Activated CD4-positive, alpha-beta memory T cell treated with anti-CD3 and anti-CD28 coated beads, Interleukin-2, amount 10 ng/mL, durations not matched to agents 7 days and 5 days (primary cell): Measurements from ENCODE around the gene PRMT2. TPM values are rescaled to one million over a fixed set of nuclear protein-coding genes. Genes with fewer than 3 reads are reported as not detected.

ENCODE experiments used
- CTCF ChIA-PET: fragments of 350-600 bp; sonication (Branson Sonifier 250); formaldehyde crosslinking; loops from one replicate; lab custom pipeline; 2021; ENCODE audit warnings: antibody characterized with exemption, inconsistent platforms; lab: Charles Lee
- POLR2A ChIA-PET: fragments of 350-600 bp; sonication (Branson Sonifier 250); formaldehyde crosslinking; loops from one replicate; lab custom pipeline; 2021; ENCODE audit warnings: antibody characterized with exemption; lab: Charles Lee
- DNase-seq: peaks from one replicate; pipeline ENCODE4 v3.0.0-alpha.2; 2020
- H3K27ac Mint-ChIP-seq: one replicate; pipeline ENCODE4 v1.8.0; 2021; ENCODE audit warnings: mild to moderate bottlenecking, mixed read lengths
- H3K27me3 Mint-ChIP-seq: one replicate; pipeline ENCODE4 v1.8.0; 2021; ENCODE audit warnings: mixed read lengths
- H3K36me3 Mint-ChIP-seq: one replicate; pipeline ENCODE4 v1.8.0; 2021; ENCODE audit warnings: low read depth, mixed read lengths
- H3K4me1 Mint-ChIP-seq: one replicate; pipeline ENCODE4 v1.8.0; 2021; ENCODE audit warnings: mixed read lengths
- H3K4me3 Mint-ChIP-seq: one replicate; pipeline ENCODE4 v1.8.0; 2021; ENCODE audit warnings: mild to moderate bottlenecking, mixed read lengths
- H3K9me3 Mint-ChIP-seq: one replicate; pipeline ENCODE4 v1.8.0; 2021; ENCODE audit warnings: mixed read lengths
- total RNA-seq, 2 experiments: library from RNA; stranded (reverse); gene quantifications; one replicate each; pipeline ENCODE4 v1.2.3, GENCODE V29; 2021

PRMT2 gene
- total RNA-seq, 2 experiments from 2014 or later = 97.3 to 102 TPM

- CTCF ChIA-PET = interaction anchor here (0.6 to 1.4 kb wide), 3 partner anchors 9 to 135 kb away, joined by 3 to 6 read pairs (median 4); no protein-coding TSS in a partner anchor
- peak overlapping the region; percentile 89 for H3K4me3 Mint-ChIP-seq
- H3K9me3 Mint-ChIP-seq = peaks cover 2% of the 10 kb centered on the region
- H3K27ac Mint-ChIP-seq = peak overlapping the region; percentile 83
- H3K36me3 Mint-ChIP-seq = peaks cover 40% of the 10 kb centered on the region
- DNase-seq = no peak
- H3K27me3 Mint-ChIP-seq = peaks cover 4% of the 10 kb centered on the region
- POLR2A ChIA-PET = interaction anchor here (0.7 to 5.4 kb wide), 24 partner anchors 8 to 493 kb away, joined by 3 to 52 read pairs (median 6); partner anchors contain the start of genes DIP2A and S100B
- peaks cover 61% of the 10 kb centered on the region for H3K4me1 Mint-ChIP-seq
Measured at GRCh38 chr21:46636181-46636512, 673 bp downstream of the PRMT2 start.

DNA sequence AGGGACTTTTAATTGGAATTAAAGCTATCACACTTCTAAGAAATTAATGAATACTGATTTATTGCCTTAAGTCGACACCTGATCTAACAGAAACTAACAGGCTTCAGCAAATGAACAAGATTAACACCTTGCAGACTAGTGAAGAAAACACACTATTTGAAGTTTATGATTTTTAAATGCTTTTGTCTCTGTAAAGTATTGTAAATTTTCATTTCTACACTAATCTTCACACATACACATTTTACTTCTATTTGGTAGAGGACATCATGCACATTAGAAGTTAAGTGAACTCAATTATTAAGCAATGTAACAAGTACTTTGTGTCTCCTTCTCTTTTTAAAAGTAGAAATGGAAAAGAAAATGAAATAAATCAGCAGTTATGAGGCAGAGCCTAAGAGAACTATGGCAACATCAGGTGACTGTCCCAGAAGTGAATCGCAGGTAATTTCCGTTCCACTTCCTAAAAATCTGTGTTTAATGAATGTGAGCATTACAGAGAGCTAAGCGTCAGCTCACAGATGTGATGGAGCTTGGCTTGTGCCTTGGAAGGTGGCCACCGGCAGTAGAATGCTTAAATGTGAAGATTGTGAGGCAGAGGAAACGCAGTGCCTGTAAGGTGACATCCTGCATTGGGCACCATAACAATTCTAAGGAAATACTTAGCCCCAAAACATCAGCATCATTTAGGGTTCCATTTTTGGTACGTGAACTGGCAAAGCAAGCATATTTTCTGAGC, 1.2 kb downstream of the PRMT2 start:
- DNase-seq = no peak
- H3K9me3 Mint-ChIP-seq = peaks cover 2% of the 10 kb centered on the region
- H3K4me1 Mint-ChIP-seq = peaks cover 61% of the 10 kb centered on the region
- ChIA-PET CTCF (interaction anchor here (0.6 to 1.8 kb wide), 4 partner anchors 8 to 493 kb away, joined by 3 to 5 read pairs (median 3); no protein-coding TSS in a partner anchor), POLR2A (interaction anchor here (0.7 to 5.4 kb wide), 21 partner anchors 10 to 493 kb away, joined by 3 to 52 read pairs (median 6); partner anchors contain the start of genes DIP2A and S100B)
- peak overlapping the region; percentile 89 for H3K4me3 Mint-ChIP-seq
- peak overlapping the region; percentile 83 for H3K27ac Mint-ChIP-seq
- peaks cover 42% of the 10 kb centered on the region for H3K36me3 Mint-ChIP-seq
- no peaks in the 10 kb centered on the region for H3K27me3 Mint-ChIP-seq

GRCh38 chr21:46637952-46638746, 2.7 kb downstream of the PRMT2 start:
- Mint-ChIP-seq H3K27ac (peak overlapping the region; percentile 61), H3K27me3 (no peaks in the 10 kb centered on the region), H3K4me1 (peaks cover 59% of the 10 kb centered on the region), H3K9me3 (peaks cover 2% of the 10 kb centered on the region), H3K36me3 (peaks cover 53% of the 10 kb centered on the region), H3K4me3 (peak overlapping the region; percentile 56)
- POLR2A ChIA-PET = interaction anchor here (0.9 to 5.4 kb wide), 5 partner anchors 32 to 495 kb away, joined by 3 to 52 read pairs (median 25); partner anchors contain the start of genes DIP2A and S100B
- CTCF ChIA-PET = interaction anchor here (1.0 to 2.0 kb wide), 4 partner anchors 15 to 494 kb away, joined by 4 to 5 read pairs (median 4); no protein-coding TSS in a partner anchor
- DNase-seq = no peak

GRCh38 chr21:46639489-46640386, 4.3 kb downstream of the PRMT2 start:
- DNase-seq = no peak
- H3K9me3 Mint-ChIP-seq = no peaks in the 10 kb centered on the region
- ChIA-PET CTCF (interaction anchor here (0.6 to 2.0 kb wide), 10 partner anchors 9 to 412 kb away, joined by 3 to 10 read pairs (median 3); partner anchors contain the start of gene DIP2A), POLR2A (interaction anchor here (1.0 to 1.4 kb wide), 4 partner anchors 139 to 314 kb away, joined by 3 to 5 read pairs (median 4); no protein-coding TSS in a partner anchor)
- H3K36me3 Mint-ChIP-seq = peaks cover 65% of the 10 kb centered on the region
- H3K27me3 Mint-ChIP-seq = no peaks in the 10 kb centered on the region
- no peak overlapping the region for H3K27ac Mint-ChIP-seq
- peaks cover 45% of the 10 kb centered on the region for H3K4me1 Mint-ChIP-seq
- peak overlapping the region; percentile 15 for H3K4me3 Mint-ChIP-seq

DNA sequence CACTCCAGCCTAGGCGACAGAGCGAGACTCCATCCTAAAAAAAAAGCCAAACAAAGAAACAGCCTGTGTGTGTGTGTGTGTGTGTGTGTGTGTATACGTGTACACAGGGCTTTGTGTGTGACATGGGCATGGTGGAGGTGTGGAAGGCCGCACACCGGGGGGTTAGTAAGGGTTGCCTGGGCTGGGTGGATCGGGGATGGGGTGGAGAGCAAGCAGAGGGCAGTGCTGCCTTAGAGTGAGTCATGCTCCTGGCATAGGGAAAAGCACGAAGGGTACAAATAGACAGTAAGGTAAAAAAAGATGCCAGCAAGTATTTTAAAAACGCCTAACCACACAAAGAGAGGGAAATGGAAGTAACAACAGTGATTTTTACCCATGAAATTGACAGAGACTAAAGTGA, 6.2 kb downstream of the PRMT2 start:
- H3K36me3 Mint-ChIP-seq = peaks cover 76% of the 10 kb centered on the region
- no peaks in the 10 kb centered on the region for H3K9me3 Mint-ChIP-seq
- CTCF ChIA-PET = no interaction called here
- H3K4me1 Mint-ChIP-seq = peaks cover 37% of the 10 kb centered on the region
- no peaks in the 10 kb centered on the region for H3K27me3 Mint-ChIP-seq
- no peak overlapping the region for H3K27ac Mint-ChIP-seq
- POLR2A ChIA-PET = no interaction called here
- DNase-seq = no peak
- H3K4me3 Mint-ChIP-seq = no peak overlapping the region

DNA sequence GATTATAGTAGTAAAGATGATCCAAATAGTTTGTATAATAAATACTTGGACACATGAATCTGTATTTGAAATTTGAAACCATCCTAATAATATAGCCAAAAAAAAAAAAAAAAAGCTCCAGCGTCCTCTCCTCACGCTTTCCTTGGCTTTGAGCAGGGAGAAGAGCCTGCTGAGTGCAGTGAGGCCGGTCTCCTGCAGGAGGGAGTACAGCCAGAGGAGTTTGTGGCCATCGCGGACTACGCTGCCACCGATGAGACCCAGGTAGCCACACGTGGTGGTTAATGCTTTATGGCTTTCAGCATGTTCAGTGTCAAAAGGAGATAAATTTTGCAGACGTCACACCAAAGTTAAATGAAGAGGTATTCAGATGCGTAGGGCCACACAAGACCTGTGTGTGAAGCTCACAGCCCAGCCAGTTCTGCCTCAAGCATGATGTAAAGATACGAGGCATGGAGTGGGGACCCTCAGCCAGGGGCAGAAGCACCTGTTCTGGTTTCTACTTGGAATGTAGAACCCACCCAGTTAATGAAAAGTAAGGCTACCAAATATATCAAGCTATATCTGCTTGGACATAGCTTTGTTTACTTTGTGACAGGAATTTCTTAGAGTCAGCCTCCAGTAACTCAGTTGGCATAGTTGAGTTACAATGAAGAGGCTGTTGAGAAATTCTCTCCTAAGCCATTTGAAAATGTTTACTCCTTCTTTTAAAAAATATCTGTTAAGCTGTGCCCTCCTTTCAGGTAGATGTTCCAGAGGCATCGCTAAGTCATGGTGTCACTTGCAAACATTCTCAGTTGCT, 8.1 kb downstream of the PRMT2 start:
- no peak overlapping the region for H3K4me3 Mint-ChIP-seq
- H3K36me3 Mint-ChIP-seq = peaks cover 78% of the 10 kb centered on the region
- ChIA-PET POLR2A (interaction anchor here (1.2 to 2.0 kb wide), 2 partner anchors 9 to 93 kb away, joined by 3 to 11 read pairs; partner anchors contain the start of gene PRMT2), CTCF (interaction anchor here (1.0 kb wide), 1 partner anchor 84 kb away, joined by 4 read pairs; no protein-coding TSS in a partner anchor)
- H3K4me1 Mint-ChIP-seq = peaks cover 21% of the 10 kb centered on the region
- no peak for DNase-seq
- no peak overlapping the region for H3K27ac Mint-ChIP-seq
- no peaks in the 10 kb centered on the region for H3K9me3 Mint-ChIP-seq
- no peaks in the 10 kb centered on the region for H3K27me3 Mint-ChIP-seq

DNA sequence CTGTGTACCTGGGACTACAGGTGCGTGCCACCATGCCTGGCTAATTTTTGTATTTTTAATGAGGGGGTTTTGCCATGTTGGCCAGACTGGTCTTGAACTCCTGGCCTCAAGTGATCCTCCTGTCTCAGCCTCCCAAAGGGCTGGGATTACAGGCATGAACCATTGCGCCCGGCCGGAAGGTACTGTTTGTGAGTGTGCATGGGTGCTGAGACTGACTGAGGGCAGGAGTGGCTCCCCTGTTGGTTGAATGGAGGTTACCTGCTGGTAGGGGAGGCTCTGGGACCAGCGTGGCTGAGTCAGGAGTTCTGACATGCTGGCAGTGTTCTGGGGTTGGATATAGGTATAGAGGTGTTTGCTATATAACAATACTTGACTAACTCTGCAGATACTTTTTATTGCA, 10.4 kb downstream of the PRMT2 start:
- no peaks in the 10 kb centered on the region for H3K27me3 Mint-ChIP-seq
- no peaks in the 10 kb centered on the region for H3K9me3 Mint-ChIP-seq
- no peak for DNase-seq
- H3K4me3 Mint-ChIP-seq = no peak overlapping the region
- no peak overlapping the region for H3K27ac Mint-ChIP-seq
- peaks cover 2% of the 10 kb centered on the region for H3K4me1 Mint-ChIP-seq
- peaks cover 85% of the 10 kb centered on the region for H3K36me3 Mint-ChIP-seq
- POLR2A ChIA-PET = interaction anchor here (0.9 kb wide), 1 partner anchor 12 kb away, joined by 4 read pairs; no protein-coding TSS in a partner anchor
- CTCF ChIA-PET = interaction anchor here (1.0 kb wide), 1 partner anchor 11 kb away, joined by 3 read pairs; no protein-coding TSS in a partner anchor

GRCh38 chr21:46646541-46647154, 11.2 kb downstream of the PRMT2 start:
- Mint-ChIP-seq H3K36me3 (peaks cover 88% of the 10 kb centered on the region), H3K9me3 (no peaks in the 10 kb centered on the region), H3K4me1 (peaks cover 2% of the 10 kb centered on the region), H3K4me3 (no peak overlapping the region), H3K27ac (no peak overlapping the region), H3K27me3 (no peaks in the 10 kb centered on the region)
- no peak for DNase-seq
- POLR2A ChIA-PET = interaction anchor here (0.9 kb wide), 1 partner anchor 11 kb away, joined by 4 read pairs; no protein-coding TSS in a partner anchor
- CTCF ChIA-PET = interaction anchor here (1.0 kb wide), 1 partner anchor 10 kb away, joined by 3 read pairs; no protein-coding TSS in a partner anchor

GRCh38 chr21:46648539-46648938, 13.1 kb downstream of the PRMT2 start:
- DNase-seq = no peak
- no peaks in the 10 kb centered on the region for H3K9me3 Mint-ChIP-seq
- H3K36me3 Mint-ChIP-seq = peaks cover 92% of the 10 kb centered on the region
- H3K4me3 Mint-ChIP-seq = no peak overlapping the region
- CTCF ChIA-PET = interaction anchor here (0.6 kb wide), 1 partner anchor 9 kb away, joined by 3 read pairs; no protein-coding TSS in a partner anchor
- H3K27me3 Mint-ChIP-seq = no peaks in the 10 kb centered on the region
- H3K27ac Mint-ChIP-seq = no peak overlapping the region
- POLR2A ChIA-PET = no interaction called here
- peaks cover 2% of the 10 kb centered on the region for H3K4me1 Mint-ChIP-seq

- Mint-ChIP-seq H3K27ac (no peak overlapping the region), H3K27me3 (no peaks in the 10 kb centered on the region), H3K36me3 (peaks cover 94% of the 10 kb centered on the region), H3K4me3 (no peak overlapping the region), H3K4me1 (peaks cover 2% of the 10 kb centered on the region), H3K9me3 (peaks cover 5% of the 10 kb centered on the region)
- DNase-seq = no peak
- POLR2A ChIA-PET = no interaction called here
- CTCF ChIA-PET = interaction anchor here (0.6 kb wide), 1 partner anchor 10 kb away, joined by 3 read pairs; no protein-coding TSS in a partner anchor
Measured at GRCh38 chr21:46649356-46649755, 13.9 kb downstream of the PRMT2 start.
